Kasumi-1 (cell line): Measurements from ENCODE around the gene AKR1B15.
A peak's percentile ranks its signal among the peaks of the same experiment; 100 is the strongest.

Experiments
- DNase-seq, 2 experiments: peaks; one replicate each; lab custom pipeline; 2025; lab: John Stamatoyannopoulos, UW

Gene AKR1B15

DNA sequence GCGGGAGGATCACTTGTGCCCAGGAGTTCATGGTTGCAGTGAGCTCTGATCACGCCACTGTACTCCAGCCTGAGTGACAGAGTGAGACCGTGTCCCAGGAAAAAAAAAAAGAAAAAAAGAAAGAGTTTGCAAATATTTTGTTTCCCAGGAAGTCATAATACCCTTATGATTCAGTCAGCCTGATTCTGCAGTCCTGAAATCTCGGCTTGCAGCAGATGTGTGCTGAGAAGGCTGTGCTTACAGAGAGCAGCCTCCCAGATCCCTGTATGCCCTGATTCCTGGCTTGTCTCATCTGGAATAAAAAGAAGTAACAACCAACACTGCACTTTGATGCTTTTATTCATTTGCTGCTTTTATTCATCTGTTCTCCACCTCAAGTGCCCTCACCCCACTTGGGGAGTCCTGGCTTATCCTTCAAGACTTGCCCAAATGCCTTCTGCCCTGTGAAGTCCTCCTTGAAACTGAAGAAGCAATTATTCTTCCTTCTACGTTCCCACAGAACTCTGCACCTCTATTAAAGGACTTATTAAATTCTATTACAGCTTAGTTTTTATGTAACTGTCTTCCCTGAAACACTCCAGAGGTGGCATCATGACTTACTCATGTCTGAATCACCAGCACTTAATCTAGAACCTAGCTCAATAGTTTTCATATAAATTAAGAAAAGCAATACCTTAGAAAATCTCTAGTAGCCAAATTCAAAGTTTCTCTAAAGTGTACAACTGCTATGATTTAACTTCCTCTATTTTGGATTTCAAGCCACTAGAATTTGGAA lies 70.0 kb downstream of the AKR1B15 start:
- peak; percentile 25 to 53 for DNase-seq

DNA sequence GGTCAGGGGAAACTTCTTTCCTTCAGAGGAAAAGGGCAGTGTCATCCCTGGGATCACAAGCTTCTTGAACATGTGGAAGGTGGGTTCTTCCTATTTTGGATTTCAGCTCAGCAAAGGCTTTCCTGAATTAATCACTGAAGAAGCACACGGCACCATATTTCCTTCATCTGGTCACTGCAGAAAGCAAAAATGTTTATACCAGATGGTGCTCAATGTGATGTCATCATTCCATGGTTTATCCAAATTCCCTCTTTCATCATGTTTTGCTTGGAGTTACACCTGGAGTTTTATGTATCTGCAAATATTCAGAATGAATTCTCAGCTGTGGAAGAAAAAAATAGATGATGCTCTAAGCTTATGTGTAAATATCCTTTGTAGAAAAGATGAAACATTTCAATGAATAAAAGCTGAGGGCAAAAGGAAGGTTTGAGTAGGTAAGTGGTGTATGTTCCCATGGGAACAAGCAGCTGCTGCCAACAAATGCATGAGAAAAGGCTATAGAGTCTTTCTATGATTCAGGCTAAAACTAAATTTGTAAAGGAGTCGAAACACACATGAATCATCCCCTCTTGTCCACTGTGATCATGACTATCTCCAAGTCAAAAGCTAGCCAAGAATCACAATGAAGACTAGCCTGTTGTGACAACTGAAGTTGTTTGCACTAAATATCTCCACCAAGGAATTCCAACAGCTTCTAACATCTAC lies 70.9 kb downstream of the AKR1B15 start:
- no peak for DNase-seq

DNA sequence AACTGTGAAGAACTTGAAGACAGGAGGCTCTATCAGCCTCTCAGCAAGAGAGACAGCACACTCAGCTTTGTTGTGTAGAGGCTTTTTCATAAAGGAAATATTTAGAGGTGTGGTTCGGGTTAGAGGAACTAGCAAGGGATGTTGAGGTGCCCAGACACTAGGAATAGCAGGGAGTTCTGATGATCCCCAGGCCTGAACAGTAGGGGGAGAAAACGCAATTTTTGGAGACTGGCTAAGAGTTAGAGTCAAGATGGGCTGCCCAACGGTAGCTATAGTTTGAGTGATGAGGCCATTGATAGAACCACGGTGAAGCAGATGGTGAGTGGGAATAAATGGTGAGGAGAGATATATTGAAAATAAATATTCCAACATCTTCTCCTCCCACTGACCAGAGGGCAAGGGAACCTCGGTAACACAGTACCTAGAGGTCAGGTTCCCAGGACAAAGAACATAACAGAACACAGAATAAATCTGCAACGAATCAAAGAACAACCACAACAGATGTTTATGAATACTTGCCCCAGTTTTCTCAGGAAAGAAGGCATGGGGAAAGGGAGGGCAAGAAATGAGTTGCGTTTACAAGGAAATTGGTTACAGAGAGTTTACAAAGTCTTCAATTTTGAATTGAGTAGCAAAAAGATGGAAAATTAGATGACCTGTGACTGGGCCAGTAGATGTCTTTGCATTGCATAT lies 73.5 kb downstream of the AKR1B15 start:
- DNase-seq: no peak

DNA sequence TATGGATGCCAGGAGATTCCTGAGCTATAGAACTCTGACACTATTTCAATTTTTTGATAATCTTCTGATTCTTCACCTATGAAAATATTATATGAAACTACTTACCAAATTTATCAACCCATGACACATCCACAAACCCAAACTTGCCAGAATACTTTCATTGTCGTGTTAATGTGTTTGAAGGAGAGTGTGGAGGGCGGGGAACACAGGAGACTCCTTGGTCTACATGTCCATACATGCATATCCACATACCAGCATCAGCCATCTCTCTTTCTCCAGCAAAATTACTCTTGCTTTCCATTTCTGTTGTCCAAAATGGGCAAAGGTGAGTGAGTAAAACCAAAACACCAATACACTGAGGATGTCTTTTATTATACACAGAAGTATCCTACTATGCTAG lies 74.3 kb downstream of the AKR1B15 start:
- DNase-seq: no peak

DNA sequence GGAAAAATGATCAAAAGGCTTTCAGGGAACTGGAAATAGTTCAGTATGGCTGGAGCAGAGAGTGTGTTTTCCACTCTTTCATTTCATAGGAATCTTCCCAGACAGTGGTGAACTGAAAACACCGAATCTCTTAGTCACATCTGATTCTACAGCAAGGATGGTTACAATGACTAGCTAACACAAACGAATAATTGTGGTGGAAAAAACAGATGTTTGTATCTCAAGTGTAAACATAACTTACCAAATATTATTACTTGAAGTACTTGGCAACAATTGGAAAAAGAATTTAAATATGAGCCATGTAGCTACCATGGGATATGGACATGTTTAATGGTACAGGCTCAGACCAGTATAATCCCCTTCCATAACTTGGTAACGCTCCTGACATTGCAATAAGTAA lies 76.6 kb downstream of the AKR1B15 start:
- no peak for DNase-seq

DNA sequence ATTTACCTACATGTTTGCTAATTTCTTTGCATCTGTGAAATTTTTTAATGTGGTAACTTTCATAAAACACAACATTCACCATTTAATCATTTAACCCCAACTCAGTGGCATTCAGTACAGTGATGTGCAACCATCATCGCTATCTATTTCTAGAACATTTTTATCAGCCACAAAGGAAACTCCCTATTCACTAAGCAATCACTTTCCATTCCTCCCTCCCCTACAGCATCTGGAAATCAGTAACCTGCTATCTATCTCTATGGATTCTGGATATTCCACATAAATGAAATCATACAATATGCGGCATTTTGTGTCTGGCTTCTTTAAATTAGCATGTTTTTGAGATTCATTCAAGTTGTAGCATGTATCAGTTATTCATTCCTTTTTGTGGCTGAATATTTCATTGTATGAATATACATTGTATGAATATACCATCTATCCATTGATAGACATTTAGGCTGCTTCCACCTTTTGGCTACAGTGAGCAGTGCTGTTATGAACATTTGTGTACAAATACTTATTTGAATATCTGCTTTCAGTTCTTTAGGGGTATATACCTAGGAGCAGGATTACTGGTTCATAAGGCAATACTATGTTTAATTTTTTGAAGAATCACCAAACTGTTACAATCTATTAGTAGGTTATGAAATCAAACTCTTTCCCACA lies 78.3 kb downstream of the AKR1B15 start:
- no peak for DNase-seq

DNA sequence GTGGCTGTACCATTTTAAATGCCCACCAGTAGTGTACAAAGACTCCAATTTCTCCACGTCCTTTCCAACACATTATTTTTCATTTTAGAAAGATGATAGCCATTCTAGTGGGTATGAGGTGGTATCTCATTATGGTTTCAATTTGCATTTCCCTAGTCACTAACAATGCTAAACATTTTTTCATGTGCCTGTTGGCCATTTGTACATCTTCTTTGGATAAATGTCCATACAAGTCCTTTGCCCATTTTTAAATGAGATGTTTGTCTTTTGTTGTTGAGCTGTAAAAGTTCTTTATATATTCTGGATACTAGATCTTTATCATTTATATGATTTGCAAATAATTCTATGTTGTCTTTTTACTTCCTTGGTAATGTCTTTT lies 78.9 kb downstream of the AKR1B15 start:
- no peak for DNase-seq

DNA sequence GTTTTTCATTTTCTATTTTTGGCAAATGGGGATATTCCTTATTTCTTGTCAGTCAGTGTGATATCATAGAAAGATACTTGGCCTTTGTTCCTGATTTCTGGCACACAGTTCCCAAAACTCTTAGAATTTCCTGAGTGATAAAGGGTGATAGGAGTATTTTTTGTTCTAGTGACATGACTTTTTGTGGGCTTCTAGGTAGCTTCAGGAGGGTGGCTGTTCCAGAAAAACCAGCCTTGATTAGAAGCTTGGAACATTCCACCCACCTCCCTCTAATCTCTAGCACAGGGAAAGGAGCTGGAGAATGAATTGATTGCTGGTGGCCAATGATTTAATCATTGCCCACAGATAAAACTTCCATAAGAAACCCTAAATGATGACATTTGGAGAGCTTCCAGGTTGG lies 80.5 kb downstream of the AKR1B15 start:
- DNase-seq: no peak
